Psoas muscle (tissue), 8 donors: ENCODE data around the gene TAC3. TPM values are rescaled to one million over a fixed set of nuclear protein-coding genes. Genes with fewer than 3 reads are reported as not detected.

Source experiments
- ATAC-seq, 4 donors: fragments of 200-7000 bp; cut with Tn5 transposase; one replicate each; pipeline ENCODE4 v1.9.1; 2020; ENCODE audit warnings: moderate library complexity in 3 of 4, mild to moderate bottlenecking in 2 of 4
- DNase-seq, 2 donors: peaks; one replicate each; pipeline ENCODE4 v3.0.0-alpha.2; 2020
- H3K27ac ChIP-seq: fragments of 200-600 bp; one replicate; pipeline ENCODE4 v1.8.0; 2022
- H3K27me3 ChIP-seq, 3 donors: fragments of 200-600 bp in 1 of 3; one replicate each; pipeline versions ENCODE4 v1.6.1 to v1.8.0; 2013 to 2022; ENCODE audit warnings: low read length in 2 of 3, mild to moderate bottlenecking in 2 of 3, moderate library complexity in 1 of 3; ENCODE audit not compliant: insufficient read depth in 3 of 3
- H3K36me3 ChIP-seq, 2 donors: fragments of 200-600 bp in 1 of 2; one replicate each; pipeline versions ENCODE4 v1.6.1 to v1.8.0; 2013 to 2022; ENCODE audit warnings: low read depth in 1 of 2, mild to moderate bottlenecking in 1 of 2, moderate library complexity in 1 of 2; ENCODE audit not compliant: insufficient read depth in 1 of 2
- H3K4me1 ChIP-seq: fragments of 200-600 bp; one replicate; pipeline ENCODE4 v1.8.0; 2022
- H3K4me3 ChIP-seq: fragments of 200-600 bp; one replicate; pipeline ENCODE4 v1.8.0; 2022; ENCODE audit warnings: mild to moderate bottlenecking
- H3K9me3 ChIP-seq: fragments of 200-600 bp; one replicate; pipeline ENCODE4 v1.8.0; 2022
- CTCF ChIP-seq: fragments of 200-600 bp; IDR thresholded peaks from one replicate; pipeline ENCODE4 v1.8.0; 2022; ENCODE audit warnings: antibody characterized with exemption
- WGBS, 3 donors: extraction: QIAGEN DNeasy Blood & Tissue Kit; methylation state at CpG; one replicate each; pipeline versions ENCODE4 v1.1.6 to v1.1.7; 2013; 5-methylcytosine and 5-hydroxymethylcytosine counted together
- intact Hi-C, 2 donors: fragments of 100-400 bp; cut with DNase I; formaldehyde crosslinking; loops; one replicate each; pipeline versions ENCODE4 v1.11.0 to v1.14.2; 2022
- polyA plus RNA-seq, 3 donors: library from polyadenylated mRNA; stranded (reverse); fragments of 200-250 nt; gene quantifications; one replicate each; pipeline ENCODE4 v1.2.3, GENCODE V29; 2013
- total RNA-seq, 4 donors: library from RNA; stranded (reverse); fragmentation: NEBNext Ultra II Directional in 2 of 4; extraction: Animal tissue kit (Norgen Biotek cat#: 25700) in 2 of 4; gene quantifications; one replicate each; pipeline versions ENCODE4 v1.2.1 to v1.2.4, GENCODE V29; 2021 to 2023
- donor health status: healthy with polysubstance abuse.
- donor health status: DM: no; HTN: no; CAD: no; lungs with moderate emphysema.
- donor health status: Bipolar disorder and iron deficiency.
- donor health status: healthy.
- donor health status: DM: yes; HTN: yes; CAD: no.
- donor health status: DM: no; HTN: no; CAD: no.
- donor health status: DM: no; HTN: no; CAD: no.
- donor health status: DM: yes; HTN: yes; CAD: no.

Gene TAC3
- total and polyA plus RNA-seq, 7 donors: 0.09 TPM; not detected in 6

GRCh38 chr12:56998981-56999380, 17.3 kb downstream of the TAC3 start:
- no peaks in the 10 kb centered on the region for H3K9me3 ChIP-seq
- H3K27me3 ChIP-seq: no peaks in the 10 kb centered on the region
- DNase-seq (no peak), ATAC-seq (no peak)
- H3K4me1 ChIP-seq: no peaks in the 10 kb centered on the region
- peaks cover 0 to 58% of the 10 kb centered on the region in 2 donors for H3K36me3 ChIP-seq
- H3K27ac ChIP-seq: no peak overlapping the region
- no peak for TF ChIP-seq CTCF
- WGBS, 3 donors: 67 to 77% (median 76%) methylated on average over 4 of the region's 4 CpGs
- intact Hi-C loops: loop anchor here in 1 of 2 donors (10.0 kb wide), 1 partner anchor 484 kb away; no protein-coding TSS in a partner anchor
- H3K4me3 ChIP-seq: no peak overlapping the region

- H3K36me3 ChIP-seq: peaks cover 0 to 52% of the 10 kb centered on the region in 2 donors
- no peaks in the 10 kb centered on the region for H3K4me1 ChIP-seq
- DNase-seq (no peak), ATAC-seq (no peak)
- no peaks in the 10 kb centered on the region for H3K9me3 ChIP-seq
- 76 to 87% (median 77%) methylated on average over 6 of the region's 6 CpGs for WGBS, 3 donors
- H3K4me3 ChIP-seq: no peak overlapping the region
- H3K27ac ChIP-seq: no peak overlapping the region
- H3K27me3 ChIP-seq: no peaks in the 10 kb centered on the region
- intact Hi-C loops: loop anchor here in 1 of 2 donors (10.0 kb wide), 1 partner anchor 484 kb away; no protein-coding TSS in a partner anchor
- TF ChIP-seq CTCF: no peak
Observed at GRCh38 chr12:56998316-56998715, 18.0 kb downstream of the TAC3 start.

GRCh38 chr12:56996793-56997545, 19.4 kb downstream of the TAC3 start:
- H3K4me3 ChIP-seq: no peak overlapping the region
- H3K27me3 ChIP-seq: no peaks in the 10 kb centered on the region
- H3K9me3 ChIP-seq: no peaks in the 10 kb centered on the region
- DNase-seq (no peak), ATAC-seq (no peak)
- 52 to 60% (median 60%) methylated on average over 12 of the region's 12 CpGs for WGBS, 3 donors
- no peak overlapping the region for H3K27ac ChIP-seq
- H3K36me3 ChIP-seq: peaks cover 0 to 38% of the 10 kb centered on the region in 2 donors
- H3K4me1 ChIP-seq: no peaks in the 10 kb centered on the region
- intact Hi-C loops: loop anchor here in 1 of 2 donors (10.0 kb wide), 1 partner anchor 482 kb away; no protein-coding TSS in a partner anchor
- TF ChIP-seq CTCF: no peak

GRCh38 chr12:56995930-56996496, 20.3 kb downstream of the TAC3 start:
- DNase-seq (no peak), ATAC-seq (no peak)
- no peak overlapping the region for H3K27ac ChIP-seq
- intact Hi-C loops: loop anchor here in 1 of 2 donors (10.0 kb wide), 1 partner anchor 481 kb away; no protein-coding TSS in a partner anchor
- H3K27me3 ChIP-seq: no peaks in the 10 kb centered on the region
- peaks cover 0 to 29% of the 10 kb centered on the region in 2 donors for H3K36me3 ChIP-seq
- TF ChIP-seq CTCF: no peak
- no peak overlapping the region for H3K4me3 ChIP-seq
- 90 to 95% (median 94%) methylated on average over 11 of the region's 11 CpGs for WGBS, 3 donors
- no peaks in the 10 kb centered on the region for H3K9me3 ChIP-seq
- H3K4me1 ChIP-seq: no peaks in the 10 kb centered on the region
